ENCODE data around the gene PROSER2. TPM values are rescaled to one million over a fixed set of nuclear protein-coding genes. Genes with fewer than 3 reads are reported as not detected.

Gene PROSER2
- polyA plus RNA-seq, 3 donors, result 1.2 to 2.2 (median 2.0) TPM

DNA sequence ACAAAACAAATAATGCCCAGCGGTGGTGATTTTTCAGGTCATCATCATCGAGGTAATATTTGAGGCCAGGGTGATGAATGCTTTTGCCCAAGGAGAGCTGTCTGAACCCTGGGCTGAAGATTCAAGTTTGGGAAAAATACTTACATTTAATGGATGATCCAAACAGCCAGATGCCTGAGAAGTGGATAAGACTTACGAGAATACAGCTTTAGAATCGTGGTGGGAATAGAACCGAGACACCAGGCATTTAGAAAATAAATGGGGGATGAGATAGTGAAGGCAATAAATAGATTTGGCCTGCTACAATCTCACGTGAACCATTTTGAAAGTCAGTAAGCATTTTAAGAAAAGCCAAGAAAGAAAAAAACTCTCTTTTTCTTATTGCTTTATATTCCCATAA is 12.2 kb upstream of the PROSER2 start:
- H2AFZ ChIP-seq (ENCODE audit: insufficient read depth, low read depth, low read length, poor library complexity, severe bottlenecking), result no peak overlapping the region
- Mint-ChIP-seq H3K27me3 (ENCODE audit: low read depth in 3 of 3) (peaks cover 0 to 1% (median 1%) of the 10 kb centered on the region in 3 donors), H3K4me3 (no peak overlapping the region), H3K9me3 (peaks cover 0 to 2% (median 0%) of the 10 kb centered on the region in 7 donors), H3K27ac (no peak overlapping the region), H3K36me3 (no peaks in the 10 kb centered on the region), H3K4me1 (peaks cover 15% of the 10 kb centered on the region)
- H3K4me2 ChIP-seq (replicated peaks; ENCODE audit: extremely low read depth, low read length, poor library complexity, severe bottlenecking), result no peak overlapping the region
- H3K9ac ChIP-seq (ENCODE audit: insufficient read depth, low read length, poor library complexity, severe bottlenecking), result no peak overlapping the region
- intact Hi-C loops (cut with micrococcal nuclease), result no loop called here
- no peaks in the 10 kb centered on the region for H3K36me3 ChIP-seq (replicated peaks in 1 of 2; ENCODE audit: control insufficient read depth in 1 of 2, insufficient read depth in 2 of 2, low read length in 2 of 2)
- no peaks in the 10 kb centered on the region for H3K79me2 ChIP-seq (ENCODE audit: insufficient read depth, low read length)
- H3K27me3 ChIP-seq (ENCODE audit: control insufficient read depth in 2 of 2, insufficient read depth in 2 of 2, low read length in 2 of 2), result no peaks in the 10 kb centered on the region
- no peak overlapping the region for H3K4me3 ChIP-seq (replicated peaks in 1 of 3; ENCODE audit: low read depth in 2 of 3, low read length in 3 of 3)
- no peak for TF ChIP-seq CTCF (IDR thresholded peaks at IDR 0.05)
- DNase-seq, result no peak
- no peaks in the 10 kb centered on the region for H3K9me3 ChIP-seq (replicated peaks in 1 of 2; ENCODE audit: control insufficient read depth in 1 of 2, insufficient read depth in 1 of 2, low read length in 2 of 2)
- H3K4me1 ChIP-seq (ENCODE audit: control insufficient read depth in 1 of 2, insufficient read depth in 2 of 2, low read length in 2 of 2), result peaks cover 11 to 15% of the 10 kb centered on the region in 2 donors
- H4K20me1 ChIP-seq (ENCODE audit: insufficient read depth, low read length), result no peaks in the 10 kb centered on the region
- 92% methylated on average over 5 of the region's 6 CpGs for WGBS (ENCODE audit: insufficient coverage)
- no peak overlapping the region for H3K27ac ChIP-seq (ENCODE audit: low read depth in 1 of 2, low read length in 2 of 2)

GRCh38 chr10:11813177-11813576 is 10.0 kb upstream of the PROSER2 start:
- H3K27ac Mint-ChIP-seq, result peak overlapping the region in 2 of 7 donors; percentile 10 to 31
- Histone ChIP-seq H3K4me1 (ENCODE audit: control insufficient read depth in 1 of 2, insufficient read depth in 2 of 2, low read length in 2 of 2) (peaks cover 11 to 15% of the 10 kb centered on the region in 2 donors), H3K27me3 (ENCODE audit: control insufficient read depth in 2 of 2, insufficient read depth in 2 of 2, low read length in 2 of 2) (no peaks in the 10 kb centered on the region), H3K9ac (ENCODE audit: insufficient read depth, low read length, poor library complexity, severe bottlenecking) (no peak overlapping the region), H2AFZ (ENCODE audit: insufficient read depth, low read depth, low read length, poor library complexity, severe bottlenecking) (peak overlapping the region; percentile 60), H4K20me1 (ENCODE audit: insufficient read depth, low read length) (no peaks in the 10 kb centered on the region), H3K36me3 (replicated peaks in 1 of 2; ENCODE audit: control insufficient read depth in 1 of 2, insufficient read depth in 2 of 2, low read length in 2 of 2) (no peaks in the 10 kb centered on the region), H3K27ac (ENCODE audit: low read depth in 1 of 2, low read length in 2 of 2) (no peak overlapping the region), H3K79me2 (ENCODE audit: insufficient read depth, low read length) (no peaks in the 10 kb centered on the region), H3K9me3 (replicated peaks in 1 of 2; ENCODE audit: control insufficient read depth in 1 of 2, insufficient read depth in 1 of 2, low read length in 2 of 2) (no peaks in the 10 kb centered on the region), H3K4me3 (replicated peaks in 1 of 3; ENCODE audit: low read depth in 2 of 3, low read length in 3 of 3) (no peak overlapping the region), H3K4me2 (replicated peaks; ENCODE audit: extremely low read depth, low read length, poor library complexity, severe bottlenecking) (no peak overlapping the region)
- no peak for TF ChIP-seq CTCF (IDR thresholded peaks at IDR 0.05)
- H3K36me3 Mint-ChIP-seq, result no peaks in the 10 kb centered on the region
- peaks cover 15% of the 10 kb centered on the region for H3K4me1 Mint-ChIP-seq
- DNase-seq, result no peak
- H3K27me3 Mint-ChIP-seq (ENCODE audit: low read depth in 3 of 3), result peaks cover 0 to 1% (median 0%) of the 10 kb centered on the region in 3 donors
- no peak overlapping the region for H3K4me3 Mint-ChIP-seq
- intact Hi-C loops (cut with micrococcal nuclease), result no loop called here
- peaks cover 0 to 2% (median 0%) of the 10 kb centered on the region in 7 donors for H3K9me3 Mint-ChIP-seq
- WGBS (ENCODE audit: insufficient coverage), result 100% methylated on average over 5 of the region's 7 CpGs

Measured in CD14-positive monocyte (primary cell).